HG02852 (cell line): Measurements from ENCODE around the gene GREB1.
A peak's percentile ranks its signal among the peaks of the same experiment; 100 is the strongest.

Experiments used
- ATAC-seq: cut with Tn5 transposase; IDR thresholded peaks from one replicate; pipeline ENCODE4 v1.9.1; 2021; ENCODE audit warnings: mild to moderate bottlenecking, moderate library complexity; ENCODE audit not compliant: unreplicated experiment

GREB1 gene, protein sequence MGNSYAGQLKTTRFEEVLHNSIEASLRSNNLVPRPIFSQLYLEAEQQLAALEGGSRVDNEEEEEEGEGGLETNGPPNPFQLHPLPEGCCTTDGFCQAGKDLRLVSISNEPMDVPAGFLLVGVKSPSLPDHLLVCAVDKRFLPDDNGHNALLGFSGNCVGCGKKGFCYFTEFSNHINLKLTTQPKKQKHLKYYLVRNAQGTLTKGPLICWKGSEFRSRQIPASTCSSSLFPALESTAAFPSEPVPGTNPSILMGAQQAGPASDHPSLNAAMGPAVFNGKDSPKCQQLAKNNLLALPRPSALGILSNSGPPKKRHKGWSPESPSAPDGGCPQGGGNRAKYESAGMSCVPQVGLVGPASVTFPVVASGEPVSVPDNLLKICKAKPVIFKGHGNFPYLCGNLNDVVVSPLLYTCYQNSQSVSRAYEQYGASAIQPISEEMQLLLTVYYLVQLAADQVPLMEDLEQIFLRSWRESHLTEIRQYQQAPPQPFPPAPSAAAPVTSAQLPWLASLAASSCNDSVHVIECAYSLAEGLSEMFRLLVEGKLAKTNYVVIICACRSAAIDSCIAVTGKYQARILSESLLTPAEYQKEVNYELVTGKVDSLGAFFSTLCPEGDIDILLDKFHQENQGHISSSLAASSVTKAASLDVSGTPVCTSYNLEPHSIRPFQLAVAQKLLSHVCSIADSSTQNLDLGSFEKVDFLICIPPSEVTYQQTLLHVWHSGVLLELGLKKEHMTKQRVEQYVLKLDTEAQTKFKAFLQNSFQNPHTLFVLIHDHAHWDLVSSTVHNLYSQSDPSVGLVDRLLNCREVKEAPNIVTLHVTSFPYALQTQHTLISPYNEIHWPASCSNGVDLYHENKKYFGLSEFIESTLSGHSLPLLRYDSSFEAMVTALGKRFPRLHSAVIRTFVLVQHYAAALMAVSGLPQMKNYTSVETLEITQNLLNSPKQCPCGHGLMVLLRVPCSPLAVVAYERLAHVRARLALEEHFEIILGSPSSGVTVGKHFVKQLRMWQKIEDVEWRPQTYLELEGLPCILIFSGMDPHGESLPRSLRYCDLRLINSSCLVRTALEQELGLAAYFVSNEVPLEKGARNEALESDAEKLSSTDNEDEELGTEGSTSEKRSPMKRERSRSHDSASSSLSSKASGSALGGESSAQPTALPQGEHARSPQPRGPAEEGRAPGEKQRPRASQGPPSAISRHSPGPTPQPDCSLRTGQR (N-terminal part only)

GRCh38 chr2:11533278-11534070, at the start of gene GREB1:
TSS of gene GREB1 (plus strand) at chr2:11534045. CDS start at chr2:11556615, 22,570 bp downstream.
- ATAC-seq: no peak

DNA sequence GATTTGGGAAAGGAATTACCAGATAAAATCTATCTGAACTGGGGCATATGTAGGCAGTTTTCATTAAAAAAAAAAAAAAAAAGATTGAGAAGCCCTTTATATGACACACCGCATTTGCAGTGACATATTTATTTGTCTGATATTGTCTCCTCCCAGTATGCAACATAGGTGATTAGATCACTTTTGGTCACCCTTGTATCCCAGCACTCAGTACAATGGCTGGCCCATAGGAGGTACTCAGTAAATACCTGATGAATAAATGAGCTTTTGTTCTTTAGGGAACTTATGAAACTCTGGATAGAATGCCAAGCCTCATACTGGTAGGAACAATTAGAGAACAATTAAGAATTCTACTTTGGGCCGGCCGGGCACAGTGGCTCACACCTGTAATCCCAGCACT, 45.0 kb upstream of the GREB1 start:
- no peak for ATAC-seq

DNA sequence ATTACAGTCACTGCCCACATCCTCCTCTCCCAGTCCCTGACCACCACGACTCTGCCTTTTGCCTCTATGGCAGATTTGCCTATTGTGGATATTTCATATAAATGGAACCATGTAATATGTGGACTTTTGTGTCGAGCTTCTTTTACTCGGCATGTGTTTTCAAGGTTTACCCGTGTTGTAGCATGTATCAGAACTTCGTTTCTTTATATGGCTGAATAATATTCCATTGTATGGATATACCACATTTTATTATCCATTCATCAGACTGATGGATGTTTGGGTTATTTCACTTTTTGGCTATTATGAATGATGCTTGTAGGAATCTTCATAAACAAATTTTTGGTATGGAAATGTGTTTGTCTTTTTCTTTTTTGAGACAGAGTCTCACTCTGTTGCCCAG, 43.7 kb upstream of the GREB1 start:
- ATAC-seq: no peak

- no peak for ATAC-seq
Measured at GRCh38 chr2:11491348-11491933, 42.4 kb upstream of the GREB1 start.

- ATAC-seq: no peak
Measured at GRCh38 chr2:11492244-11492643, 41.6 kb upstream of the GREB1 start.

- ATAC-seq: no peak
Measured at GRCh38 chr2:11492720-11493119, 41.1 kb upstream of the GREB1 start.

DNA sequence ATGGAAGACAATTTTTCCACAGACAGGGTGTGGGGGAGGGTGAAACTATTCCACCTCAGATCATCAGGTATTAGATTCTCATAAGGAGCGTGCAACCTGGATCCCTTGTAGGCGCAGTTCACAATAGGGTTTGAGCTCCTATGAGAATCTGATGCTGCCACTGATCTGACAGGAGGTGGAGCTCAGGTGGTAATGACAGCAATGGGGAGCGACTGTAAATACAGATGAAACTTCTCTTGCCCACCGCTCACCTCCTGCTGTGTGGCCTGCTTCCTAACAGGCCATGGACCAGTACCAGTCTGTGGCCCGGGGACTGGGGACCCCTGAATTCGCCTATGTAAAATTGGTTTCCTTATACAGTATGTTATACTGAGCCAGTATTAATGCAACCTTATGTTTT, 40.6 kb upstream of the GREB1 start:
- no peak for ATAC-seq

- no peak for ATAC-seq
Measured at GRCh38 chr2:11494310-11494709, 39.5 kb upstream of the GREB1 start.

DNA sequence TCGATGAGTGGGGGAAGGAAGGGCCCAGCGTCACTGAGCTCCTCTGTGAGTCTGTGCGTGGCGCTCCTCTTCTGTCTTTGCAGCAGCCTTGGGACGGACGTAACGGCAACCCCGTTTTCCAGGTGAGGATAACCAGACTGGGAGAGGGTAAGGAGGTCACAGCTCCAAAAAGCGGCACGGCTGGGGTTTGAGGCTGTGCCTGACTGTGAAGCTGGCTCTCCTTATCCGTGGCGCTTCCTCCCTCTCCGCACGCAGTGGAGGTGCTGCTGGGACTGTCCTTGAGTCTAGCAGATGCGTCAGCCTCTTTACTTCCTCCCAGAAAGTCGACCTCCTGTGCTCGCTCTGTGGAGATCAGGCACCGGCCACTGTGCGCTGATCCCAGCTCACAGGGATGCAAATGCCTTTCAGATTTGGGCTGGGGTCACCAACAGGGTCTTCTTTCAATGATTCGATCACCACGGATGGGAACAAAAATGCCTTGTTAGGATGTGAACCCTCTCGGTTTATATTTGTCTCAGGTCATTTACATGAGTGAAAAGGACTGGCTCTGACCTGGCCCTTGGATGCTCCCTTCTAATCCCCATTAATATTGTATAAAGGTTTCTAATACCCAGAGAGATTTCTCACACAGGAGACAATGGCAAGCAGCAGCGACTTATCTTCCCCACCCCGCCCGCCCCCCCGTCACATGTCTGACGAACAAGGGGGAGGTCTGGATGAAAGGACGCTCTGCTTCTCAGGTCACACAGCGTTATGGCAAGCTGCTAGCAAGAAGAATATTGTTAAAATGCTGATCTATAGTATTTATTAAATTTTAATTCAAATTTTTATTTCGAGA, 37.8 kb upstream of the GREB1 start:
- ATAC-seq: no peak

DNA sequence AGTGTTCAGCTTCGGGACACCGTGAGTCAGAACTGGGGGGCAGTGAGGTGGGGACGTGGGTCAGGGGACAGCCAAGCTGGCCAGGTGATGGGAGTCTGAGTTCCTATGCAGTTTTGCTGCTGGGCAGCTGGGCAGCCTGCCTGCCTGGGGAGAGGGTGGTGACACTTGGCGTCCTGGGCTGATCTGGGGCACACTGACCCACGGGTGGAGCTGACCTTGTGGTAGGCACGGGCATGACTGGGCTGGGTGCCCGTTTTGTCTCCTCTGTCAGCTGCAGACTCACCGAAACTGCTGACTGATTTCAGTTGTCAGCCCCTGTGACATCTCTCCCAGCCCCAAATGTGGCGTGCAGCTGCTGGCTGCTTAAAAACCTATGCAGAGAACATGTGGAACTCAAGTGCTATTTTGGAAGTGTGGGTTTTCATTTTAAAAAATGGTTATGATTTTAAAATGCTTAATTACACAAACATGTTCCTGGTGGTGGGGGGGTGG, 35.3 kb upstream of the GREB1 start:
- peak; percentile 94 for ATAC-seq

GRCh38 chr2:11499081-11499743, 34.6 kb upstream of the GREB1 start:
- no peak for ATAC-seq

GRCh38 chr2:11500702-11501303, 33.0 kb upstream of the GREB1 start:
- ATAC-seq: peak; percentile 57

DNA sequence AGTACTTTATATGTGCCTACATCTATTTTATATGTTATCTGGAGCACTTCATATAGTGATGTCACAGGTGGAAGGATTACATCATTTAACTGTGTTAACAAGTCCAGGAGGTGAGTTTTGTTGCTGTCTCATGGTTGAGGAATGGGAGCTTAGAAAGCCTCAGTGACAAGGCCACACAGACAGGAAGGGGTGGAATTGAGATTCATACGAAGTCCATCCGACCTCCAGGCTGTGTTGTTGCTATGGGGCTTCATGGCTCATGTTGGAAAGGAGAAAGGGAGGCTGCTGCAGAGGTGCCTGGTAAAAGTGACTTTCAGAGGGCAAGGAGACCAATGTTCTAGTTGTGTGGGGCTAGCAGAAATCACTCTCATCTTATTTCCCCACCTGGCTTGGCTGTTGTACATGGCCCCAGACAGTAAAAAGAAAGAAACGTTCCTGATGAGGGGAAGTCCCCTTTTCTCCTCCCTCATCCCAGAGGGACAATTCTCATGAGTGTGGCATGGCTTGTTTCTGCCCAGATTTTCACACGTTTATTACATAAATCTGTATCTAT, 31.0 kb upstream of the GREB1 start:
- ATAC-seq: no peak

DNA sequence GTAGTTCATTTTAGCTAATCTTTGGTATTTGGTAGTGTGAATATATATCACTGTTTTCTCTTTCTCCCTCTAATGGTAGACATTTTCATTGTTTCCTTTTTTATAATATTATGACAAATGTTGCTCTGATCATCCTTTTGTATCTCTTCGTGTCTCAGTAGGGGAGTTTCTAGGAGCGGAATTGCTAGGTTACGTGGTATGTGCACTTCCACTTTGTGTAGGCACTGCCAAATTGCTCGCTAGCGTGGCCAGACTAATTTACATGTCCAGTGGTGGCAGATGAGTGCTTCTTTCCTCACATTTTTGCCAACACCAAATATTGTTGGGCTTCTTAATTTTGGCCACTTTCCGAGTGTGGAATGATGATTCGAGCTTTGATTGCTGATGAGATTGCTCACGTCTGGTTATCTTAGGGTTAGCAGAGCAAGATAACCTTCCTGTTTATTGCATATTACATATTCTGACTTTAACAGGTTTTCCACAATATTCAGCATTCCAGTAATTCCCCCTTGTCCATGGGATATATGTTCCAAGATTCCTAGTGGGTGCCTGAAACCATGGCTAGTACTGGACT, 30.4 kb upstream of the GREB1 start:
- no peak for ATAC-seq

DNA sequence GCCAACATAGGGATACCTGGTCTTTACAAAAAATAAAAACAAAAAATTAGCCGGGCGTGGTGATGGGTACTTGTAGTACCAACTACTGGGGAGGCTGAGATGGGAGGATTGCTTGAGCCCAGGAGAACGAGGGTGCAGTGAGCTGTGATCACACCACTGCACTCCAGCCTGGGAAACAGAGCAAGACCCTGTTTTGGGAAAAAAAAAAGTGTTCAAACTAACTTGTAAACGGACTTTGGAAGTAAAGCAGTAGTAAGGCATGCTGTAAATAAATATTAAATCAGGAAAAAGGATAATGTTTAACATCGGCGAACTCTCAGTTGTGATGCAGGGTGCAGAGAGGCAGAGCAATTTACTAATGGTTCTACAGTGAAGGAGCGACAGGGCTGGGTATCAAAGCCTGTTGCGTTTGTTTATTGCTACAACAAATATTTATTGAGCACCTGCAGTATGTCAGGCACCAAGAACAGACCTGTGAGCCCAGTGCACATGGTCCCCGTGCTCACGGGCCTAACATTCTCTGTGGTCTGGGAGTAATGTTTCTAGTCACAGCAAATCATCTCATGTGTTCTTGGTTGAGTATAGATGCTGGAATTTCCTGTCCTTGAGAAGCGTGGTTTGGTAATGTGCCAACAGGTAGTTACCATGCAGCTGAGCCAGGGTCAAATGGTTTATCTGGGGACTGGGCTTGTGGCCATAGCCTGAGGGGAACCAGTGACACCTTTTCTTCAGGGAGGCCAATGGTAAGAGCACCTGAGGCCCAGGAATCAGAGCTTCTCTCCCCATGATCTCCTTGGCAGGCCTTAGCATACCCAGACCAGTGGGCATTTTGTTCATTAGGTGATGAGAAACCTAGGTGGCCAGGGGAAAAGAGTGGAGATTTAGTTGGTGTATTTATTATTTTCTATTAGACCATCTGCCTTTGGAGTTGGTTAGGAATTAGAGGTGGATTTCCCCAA, 27.9 kb upstream of the GREB1 start:
- peak; percentile 71 for ATAC-seq

GRCh38 chr2:11506611-11506969, 27.3 kb upstream of the GREB1 start:
- no peak for ATAC-seq
